GM12801 (cell line): ENCODE measurements around the gene AACS.

Source experiments
- TF ChIP-seq, protein P1 (sequence below): IDR thresholded peaks from one replicate; pipeline ENCODE4 v1.5.1; 2011; ENCODE audit warnings: control low read depth; ENCODE audit not compliant: insufficient read length; ENCODE audit errors: extremely low read depth

Gene AACS

DNA sequence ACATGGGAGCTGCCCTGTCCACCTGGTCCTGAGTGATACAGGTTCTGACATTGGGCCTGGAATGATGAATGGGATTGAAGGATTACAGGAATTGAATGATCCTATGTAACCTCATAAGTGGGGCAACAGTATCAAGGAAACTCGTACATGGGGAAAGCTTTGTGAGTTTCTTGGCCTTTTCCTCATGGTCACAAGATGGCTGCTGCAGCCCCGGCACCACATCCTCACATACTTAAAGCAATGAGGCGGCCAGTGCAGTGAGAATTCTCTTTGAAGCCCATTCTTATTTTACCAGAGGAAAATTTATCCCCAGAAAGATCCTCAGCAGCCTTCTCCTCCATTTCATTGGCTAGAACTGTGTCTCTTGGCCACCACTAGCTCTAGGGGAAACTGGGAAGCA lies 91.9 kb downstream of the AACS start:
- TF ChIP-seq, protein P1, sequence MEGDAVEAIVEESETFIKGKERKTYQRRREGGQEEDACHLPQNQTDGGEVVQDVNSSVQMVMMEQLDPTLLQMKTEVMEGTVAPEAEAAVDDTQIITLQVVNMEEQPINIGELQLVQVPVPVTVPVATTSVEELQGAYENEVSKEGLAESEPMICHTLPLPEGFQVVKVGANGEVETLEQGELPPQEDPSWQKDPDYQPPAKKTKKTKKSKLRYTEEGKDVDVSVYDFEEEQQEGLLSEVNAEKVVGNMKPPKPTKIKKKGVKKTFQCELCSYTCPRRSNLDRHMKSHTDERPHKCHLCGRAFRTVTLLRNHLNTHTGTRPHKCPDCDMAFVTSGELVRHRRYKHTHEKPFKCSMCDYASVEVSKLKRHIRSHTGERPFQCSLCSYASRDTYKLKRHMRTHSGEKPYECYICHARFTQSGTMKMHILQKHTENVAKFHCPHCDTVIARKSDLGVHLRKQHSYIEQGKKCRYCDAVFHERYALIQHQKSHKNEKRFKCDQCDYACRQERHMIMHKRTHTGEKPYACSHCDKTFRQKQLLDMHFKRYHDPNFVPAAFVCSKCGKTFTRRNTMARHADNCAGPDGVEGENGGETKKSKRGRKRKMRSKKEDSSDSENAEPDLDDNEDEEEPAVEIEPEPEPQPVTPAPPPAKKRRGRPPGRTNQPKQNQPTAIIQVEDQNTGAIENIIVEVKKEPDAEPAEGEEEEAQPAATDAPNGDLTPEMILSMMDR = no peak

DNA sequence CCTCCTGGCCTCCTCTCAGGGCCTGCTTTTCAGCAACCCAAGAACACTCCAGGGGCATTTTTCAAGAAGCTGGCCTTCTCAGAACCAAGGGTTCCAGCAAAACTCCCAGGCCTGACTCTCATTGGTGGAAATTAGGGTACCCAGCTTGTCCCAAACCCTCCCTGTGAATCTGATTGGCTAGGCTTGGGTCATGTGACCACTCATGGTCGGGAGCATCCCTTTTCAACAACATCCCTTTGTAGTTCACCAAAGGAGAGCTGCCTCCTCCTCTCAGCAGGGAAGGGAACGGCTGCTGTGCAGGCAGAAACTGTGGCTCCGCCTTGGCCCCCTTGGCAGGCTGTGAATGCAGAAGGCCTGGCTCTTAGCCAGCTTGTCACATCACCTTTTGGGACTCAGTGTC lies 94.5 kb downstream of the AACS start:
- TF ChIP-seq, protein P1 = no peak

DNA sequence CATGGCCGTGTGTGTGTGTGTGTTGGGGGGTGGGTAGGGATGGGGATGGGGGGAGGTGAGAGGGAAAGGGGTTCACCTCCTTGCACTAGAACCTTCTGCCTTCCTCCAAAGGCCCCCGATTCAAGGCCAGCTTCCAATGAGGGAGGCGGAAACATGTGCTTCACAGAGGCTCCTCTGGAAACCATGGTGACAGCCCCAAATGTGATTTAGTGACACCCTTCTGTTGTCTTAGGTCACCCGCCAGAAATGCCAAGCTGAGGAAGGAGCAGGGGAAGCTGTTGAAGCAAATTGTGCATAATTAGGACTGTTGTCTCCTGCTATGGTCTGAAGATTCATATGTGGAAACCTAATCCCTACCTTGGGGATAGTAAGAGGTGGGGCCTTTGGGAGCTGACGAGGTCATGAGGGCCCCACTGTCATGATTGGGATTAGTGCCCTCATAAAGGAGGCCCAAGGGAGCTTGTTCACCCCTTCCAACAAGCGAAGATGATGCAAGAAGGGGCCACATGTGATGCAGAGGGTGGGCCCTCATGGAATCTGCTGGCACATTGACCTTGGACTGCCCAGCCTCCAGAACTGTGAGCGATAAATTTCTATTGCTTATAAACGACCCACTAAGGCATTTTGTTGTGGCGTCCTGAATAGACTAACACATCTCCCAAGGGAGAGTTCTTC lies 95.2 kb downstream of the AACS start:
- TF ChIP-seq, protein P1 = no peak

DNA sequence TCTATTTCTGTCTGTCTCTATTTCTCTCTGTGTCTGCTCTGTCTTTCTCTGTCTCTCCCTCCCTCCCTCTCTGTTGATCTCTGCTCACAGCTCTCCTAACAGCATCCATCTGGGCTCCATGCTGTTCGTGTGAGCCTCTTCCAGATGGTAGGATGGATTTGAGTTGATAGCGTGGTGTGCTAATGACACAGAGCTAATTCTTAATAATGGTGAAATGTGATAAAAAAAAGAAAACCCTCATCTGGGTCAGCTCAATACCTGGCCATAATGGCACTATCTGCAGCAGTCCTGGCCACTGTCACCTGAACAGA lies 96.4 kb downstream of the AACS start:
- TF ChIP-seq, protein P1 = no peak

DNA sequence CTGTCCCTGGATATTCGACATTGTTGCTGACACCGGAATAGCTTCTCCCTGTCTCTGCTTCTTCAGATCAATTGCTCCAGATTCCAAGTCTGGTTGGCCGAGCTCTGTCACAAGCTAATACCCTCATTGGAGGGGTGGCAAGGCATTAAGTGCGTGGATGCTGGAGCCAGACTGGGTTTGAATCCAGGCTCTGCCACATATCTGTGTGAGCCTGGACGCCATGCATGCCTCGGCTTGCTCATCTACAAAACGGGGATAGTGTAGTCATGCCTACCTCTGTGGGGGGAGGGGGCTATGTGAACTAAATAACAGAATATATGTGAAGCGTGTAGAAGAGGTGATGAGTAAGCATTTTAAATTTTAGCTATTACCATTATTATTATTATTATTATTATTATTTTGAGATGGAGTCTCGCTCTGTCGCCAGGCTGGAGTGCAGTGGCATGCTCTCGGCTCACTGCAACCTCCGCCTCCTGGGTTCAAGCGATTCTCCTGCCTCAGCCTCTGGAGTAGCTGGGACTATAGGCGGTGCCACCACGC lies 97.3 kb downstream of the AACS start:
- TF ChIP-seq, protein P1 = no peak

DNA sequence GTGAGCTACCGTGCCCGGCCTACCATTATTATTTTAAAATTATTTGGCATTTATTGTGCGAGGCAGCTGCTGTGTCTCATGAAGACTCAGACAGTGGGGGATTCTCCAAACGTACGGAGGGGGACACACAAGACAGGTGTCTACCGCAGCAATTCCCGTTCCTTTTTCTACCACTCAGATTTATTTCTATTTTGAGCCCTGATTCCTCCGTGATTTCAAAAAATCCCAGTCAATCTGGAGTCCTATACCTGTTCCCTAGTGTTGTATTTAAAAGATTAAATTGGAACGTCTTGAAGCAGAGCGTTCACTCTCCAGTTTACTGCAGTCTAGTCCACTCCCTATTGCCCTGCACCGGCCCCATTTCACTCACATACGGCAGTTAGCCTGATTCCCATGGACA lies 97.9 kb downstream of the AACS start:
- TF ChIP-seq, protein P1 = no peak

DNA sequence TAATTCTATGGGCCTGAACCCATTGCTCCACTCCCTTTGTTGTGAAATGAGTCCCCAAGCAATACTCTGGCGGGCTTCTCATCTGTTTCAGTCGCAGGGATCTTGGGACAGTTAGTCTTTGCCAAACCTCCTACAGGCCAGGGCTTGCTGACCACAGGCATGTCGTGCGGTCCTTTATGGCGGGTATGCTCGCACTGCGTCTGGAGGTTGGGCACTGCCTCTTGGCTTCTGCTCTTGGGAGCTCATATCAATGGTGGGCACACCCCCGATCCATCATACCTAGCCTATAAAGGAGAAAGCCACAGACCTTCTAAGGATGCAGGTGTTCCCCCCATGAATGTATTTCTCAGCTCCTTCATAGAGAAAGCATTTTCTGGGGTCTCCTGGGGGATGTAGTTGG lies 99.3 kb downstream of the AACS start:
- TF ChIP-seq, protein P1 = no peak
